Upper lobe of right lung (tissue), 1 donor: Measurements from ENCODE around the gene CHD6. TPM values are rescaled to one million over a fixed set of nuclear protein-coding genes. Genes with fewer than 3 reads are reported as not detected.

Source experiments
- ATAC-seq: fragments of 200-7000 bp; cut with Tn5 transposase; one replicate; pipeline ENCODE4 v1.9.1; 2020; ENCODE audit warnings: mild to moderate bottlenecking, moderate library complexity
- DNase-seq: peaks from one replicate; pipeline ENCODE4 v3.0.0-alpha.2; 2020
- H3K27ac ChIP-seq: fragments of 200-600 bp; one replicate; pipeline ENCODE4 v1.8.0; 2022
- H3K27me3 ChIP-seq: fragments of 200-600 bp; one replicate; pipeline ENCODE4 v1.8.0; 2022; ENCODE audit warnings: mild to moderate bottlenecking
- H3K36me3 ChIP-seq: fragments of 200-600 bp; one replicate; pipeline ENCODE4 v1.8.0; 2022
- H3K4me1 ChIP-seq: fragments of 200-600 bp; one replicate; pipeline ENCODE4 v1.8.0; 2022
- H3K4me3 ChIP-seq: fragments of 200-600 bp; one replicate; pipeline ENCODE4 v1.8.0; 2022; ENCODE audit warnings: mild to moderate bottlenecking
- H3K9me3 ChIP-seq: fragments of 200-600 bp; one replicate; pipeline ENCODE4 v1.8.0; 2022
- CTCF ChIP-seq: fragments of 200-600 bp; IDR thresholded peaks from one replicate; pipeline ENCODE4 v1.8.0; 2022; ENCODE audit warnings: antibody characterized with exemption
- intact Hi-C: fragments of 100-400 bp; cut with DNase I; formaldehyde crosslinking; loops from one replicate; pipeline ENCODE4 v1.11.0; 2022
- total RNA-seq: library from RNA; stranded (reverse); fragmentation: NEBNext Ultra II Directional; extraction: Animal tissue kit (Norgen Biotek cat#: 25700); gene quantifications from one replicate; pipeline ENCODE4 v1.2.1, GENCODE V29; 2021
- donor health status: DM: no; HTN: yes; CAD: no; lungs with severe emphysema.

CHD6 gene
- total RNA-seq, 1 donor from 2014 or later, result 42.3 TPM

DNA sequence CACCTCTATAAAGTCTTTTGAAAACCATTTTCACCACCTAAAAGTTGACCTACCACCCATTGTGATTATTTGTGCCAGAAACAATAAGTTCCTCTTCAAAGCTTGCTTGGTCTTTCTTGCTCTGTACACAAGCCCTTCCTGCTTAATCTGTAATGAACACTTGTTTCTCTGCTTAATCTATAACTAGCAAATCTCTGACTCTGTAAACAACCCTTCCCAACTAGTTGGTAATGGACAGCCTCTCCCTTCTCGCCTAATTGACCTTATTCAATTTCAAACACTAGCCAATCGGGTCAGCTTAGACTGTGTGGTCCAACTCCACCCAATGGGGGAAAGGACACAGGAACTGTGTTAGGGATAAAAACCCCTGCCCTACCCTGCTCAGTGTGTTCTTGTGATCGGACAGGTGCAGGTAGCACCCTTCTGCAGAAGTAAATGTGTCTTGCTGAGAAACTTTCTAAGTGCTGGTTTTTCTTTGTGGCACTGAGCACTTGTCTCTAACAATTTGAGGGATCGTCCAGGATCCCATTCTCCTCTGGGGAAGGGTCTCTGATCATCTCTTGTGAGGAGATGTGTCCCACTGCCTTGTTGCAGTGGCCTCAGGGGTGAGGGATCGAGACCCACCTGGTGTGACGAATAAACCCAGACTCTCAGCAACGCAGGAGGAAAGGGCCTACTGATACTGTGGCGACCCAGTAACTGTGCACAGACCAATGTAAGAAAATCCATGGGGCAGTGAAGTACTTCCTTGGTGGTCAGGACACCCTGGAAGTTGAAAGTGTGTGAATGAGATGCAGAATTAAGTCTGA is 23.5 kb downstream of the CHD6 start:
- intact Hi-C loops, result no loop called here
- ATAC-seq, result no peak
- H3K4me1 ChIP-seq, result no peaks in the 10 kb centered on the region
- DNase-seq, result no peak
- no peak for TF ChIP-seq CTCF
- H3K27ac ChIP-seq, result no peak overlapping the region
- no peaks in the 10 kb centered on the region for H3K36me3 ChIP-seq
- H3K4me3 ChIP-seq, result no peak overlapping the region
- peaks cover 16% of the 10 kb centered on the region for H3K9me3 ChIP-seq
- no peaks in the 10 kb centered on the region for H3K27me3 ChIP-seq

- no peak for DNase-seq
- intact Hi-C loops, result no loop called here
- H3K36me3 ChIP-seq, result no peaks in the 10 kb centered on the region
These were observed 25.5 kb downstream of the CHD6 start for GRCh38 chr20:41592516-41593216.

DNA sequence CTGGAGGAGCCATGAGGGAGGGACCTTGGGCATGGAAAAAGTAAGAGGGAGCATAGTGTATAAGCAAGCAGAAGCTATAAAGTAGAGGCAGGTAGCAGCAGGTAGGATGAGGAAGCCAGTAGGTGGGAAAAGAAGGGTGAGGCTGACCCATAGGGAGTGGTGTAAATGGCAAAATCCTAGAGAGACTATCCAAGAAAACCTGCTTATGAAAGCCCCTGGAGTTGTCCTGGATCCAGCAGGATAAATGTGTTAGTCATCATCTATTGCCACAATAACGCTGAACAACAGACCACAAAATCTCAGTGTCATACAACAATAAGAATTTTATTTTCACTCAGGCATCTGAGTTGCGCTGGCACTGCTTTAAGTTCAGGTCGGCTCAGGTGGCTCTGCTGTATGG is 30.2 kb downstream of the CHD6 start:
- ATAC-seq, result no peak
- peaks cover 8% of the 10 kb centered on the region for H3K9me3 ChIP-seq
- intact Hi-C loops, result no loop called here
- no peak overlapping the region for H3K27ac ChIP-seq
- DNase-seq, result no peak
- H3K4me3 ChIP-seq, result no peak overlapping the region
- no peaks in the 10 kb centered on the region for H3K27me3 ChIP-seq
- H3K36me3 ChIP-seq, result no peaks in the 10 kb centered on the region
- no peaks in the 10 kb centered on the region for H3K4me1 ChIP-seq
- TF ChIP-seq CTCF, result no peak

More at GRCh38 chr20:41592516-41593216, 25.5 kb downstream of the CHD6 start:
- H3K9me3 ChIP-seq, result peaks cover 9% of the 10 kb centered on the region
- H3K27ac ChIP-seq, result no peak overlapping the region
- TF ChIP-seq CTCF, result no peak
- no peak overlapping the region for H3K4me3 ChIP-seq
- no peaks in the 10 kb centered on the region for H3K27me3 ChIP-seq
- no peak for ATAC-seq
- H3K4me1 ChIP-seq, result no peaks in the 10 kb centered on the region

DNA sequence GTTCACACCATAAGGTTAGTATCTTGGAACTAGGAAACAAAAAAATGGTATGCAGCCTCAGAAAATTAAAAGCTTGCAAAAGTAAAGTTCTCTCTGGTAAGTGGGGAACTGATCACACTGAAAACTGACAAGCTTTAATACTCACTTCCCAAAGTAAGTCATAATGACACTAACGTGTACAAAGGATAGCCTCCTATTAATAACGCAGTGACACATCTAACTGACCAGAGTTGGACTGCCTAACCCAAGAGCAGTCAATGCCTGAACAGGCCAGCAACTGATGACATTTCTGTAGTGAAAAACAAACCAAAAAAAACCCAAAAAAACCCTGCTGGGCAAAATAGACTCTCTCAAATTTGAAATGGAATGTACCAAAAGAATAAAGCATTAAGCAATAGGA is 30.7 kb downstream of the CHD6 start:
- intact Hi-C loops, result no loop called here
- ATAC-seq (no peak), DNase-seq (no peak)
- peaks cover 8% of the 10 kb centered on the region for H3K9me3 ChIP-seq
- H3K4me3 ChIP-seq, result no peak overlapping the region
- no peaks in the 10 kb centered on the region for H3K27me3 ChIP-seq
- TF ChIP-seq CTCF, result no peak
- no peak overlapping the region for H3K27ac ChIP-seq
- H3K36me3 ChIP-seq, result no peaks in the 10 kb centered on the region
- H3K4me1 ChIP-seq, result no peaks in the 10 kb centered on the region

DNA sequence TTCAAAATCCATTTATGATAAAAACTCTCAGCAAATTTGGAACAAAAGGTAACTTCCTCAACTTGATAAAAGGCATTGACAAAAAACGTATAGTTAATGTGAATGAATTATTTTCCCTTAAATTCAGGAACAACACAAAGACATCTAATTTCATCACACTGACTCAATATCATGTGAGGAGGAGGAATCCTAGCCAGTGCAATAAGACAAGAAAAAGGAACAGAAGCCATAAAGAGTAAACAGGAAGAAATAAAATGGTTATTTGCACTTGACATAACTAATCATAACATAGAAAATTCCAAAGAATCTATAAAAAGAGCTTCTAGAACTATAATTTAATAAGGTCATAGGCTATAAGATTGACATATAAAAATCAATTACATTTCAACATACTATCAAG is 31.4 kb downstream of the CHD6 start:
- Histone ChIP-seq H3K27ac (no peak overlapping the region), H3K36me3 (no peaks in the 10 kb centered on the region), H3K27me3 (no peaks in the 10 kb centered on the region), H3K4me1 (no peaks in the 10 kb centered on the region), H3K4me3 (no peak overlapping the region), H3K9me3 (peaks cover 8% of the 10 kb centered on the region)
- no peak for TF ChIP-seq CTCF
- DNase-seq, result no peak
- intact Hi-C loops, result no loop called here
- no peak for ATAC-seq
